ENCODE results near the gene FADS2. TPM values are rescaled to one million over a fixed set of nuclear protein-coding genes. Genes with fewer than 3 reads are reported as not detected.

FADS2 gene
- total and polyA plus RNA-seq, 10 of the 15 experiments (the other 5 are each of a cell fraction or from before 2014, with no cell fraction given) = 3.3 to 313 (median 149) TPM

- no peak for TF ChIP-seq SUZ12 (IDR thresholded peaks at IDR 0.05; ENCODE audit: unreplicated experiment)
- TF ChIP-seq, protein P1, sequence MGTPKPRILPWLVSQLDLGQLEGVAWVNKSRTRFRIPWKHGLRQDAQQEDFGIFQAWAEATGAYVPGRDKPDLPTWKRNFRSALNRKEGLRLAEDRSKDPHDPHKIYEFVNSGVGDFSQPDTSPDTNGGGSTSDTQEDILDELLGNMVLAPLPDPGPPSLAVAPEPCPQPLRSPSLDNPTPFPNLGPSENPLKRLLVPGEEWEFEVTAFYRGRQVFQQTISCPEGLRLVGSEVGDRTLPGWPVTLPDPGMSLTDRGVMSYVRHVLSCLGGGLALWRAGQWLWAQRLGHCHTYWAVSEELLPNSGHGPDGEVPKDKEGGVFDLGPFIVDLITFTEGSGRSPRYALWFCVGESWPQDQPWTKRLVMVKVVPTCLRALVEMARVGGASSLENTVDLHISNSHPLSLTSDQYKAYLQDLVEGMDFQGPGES (IDR thresholded peaks at IDR 0.05) = no peak
- TF ChIP-seq, protein P2, sequence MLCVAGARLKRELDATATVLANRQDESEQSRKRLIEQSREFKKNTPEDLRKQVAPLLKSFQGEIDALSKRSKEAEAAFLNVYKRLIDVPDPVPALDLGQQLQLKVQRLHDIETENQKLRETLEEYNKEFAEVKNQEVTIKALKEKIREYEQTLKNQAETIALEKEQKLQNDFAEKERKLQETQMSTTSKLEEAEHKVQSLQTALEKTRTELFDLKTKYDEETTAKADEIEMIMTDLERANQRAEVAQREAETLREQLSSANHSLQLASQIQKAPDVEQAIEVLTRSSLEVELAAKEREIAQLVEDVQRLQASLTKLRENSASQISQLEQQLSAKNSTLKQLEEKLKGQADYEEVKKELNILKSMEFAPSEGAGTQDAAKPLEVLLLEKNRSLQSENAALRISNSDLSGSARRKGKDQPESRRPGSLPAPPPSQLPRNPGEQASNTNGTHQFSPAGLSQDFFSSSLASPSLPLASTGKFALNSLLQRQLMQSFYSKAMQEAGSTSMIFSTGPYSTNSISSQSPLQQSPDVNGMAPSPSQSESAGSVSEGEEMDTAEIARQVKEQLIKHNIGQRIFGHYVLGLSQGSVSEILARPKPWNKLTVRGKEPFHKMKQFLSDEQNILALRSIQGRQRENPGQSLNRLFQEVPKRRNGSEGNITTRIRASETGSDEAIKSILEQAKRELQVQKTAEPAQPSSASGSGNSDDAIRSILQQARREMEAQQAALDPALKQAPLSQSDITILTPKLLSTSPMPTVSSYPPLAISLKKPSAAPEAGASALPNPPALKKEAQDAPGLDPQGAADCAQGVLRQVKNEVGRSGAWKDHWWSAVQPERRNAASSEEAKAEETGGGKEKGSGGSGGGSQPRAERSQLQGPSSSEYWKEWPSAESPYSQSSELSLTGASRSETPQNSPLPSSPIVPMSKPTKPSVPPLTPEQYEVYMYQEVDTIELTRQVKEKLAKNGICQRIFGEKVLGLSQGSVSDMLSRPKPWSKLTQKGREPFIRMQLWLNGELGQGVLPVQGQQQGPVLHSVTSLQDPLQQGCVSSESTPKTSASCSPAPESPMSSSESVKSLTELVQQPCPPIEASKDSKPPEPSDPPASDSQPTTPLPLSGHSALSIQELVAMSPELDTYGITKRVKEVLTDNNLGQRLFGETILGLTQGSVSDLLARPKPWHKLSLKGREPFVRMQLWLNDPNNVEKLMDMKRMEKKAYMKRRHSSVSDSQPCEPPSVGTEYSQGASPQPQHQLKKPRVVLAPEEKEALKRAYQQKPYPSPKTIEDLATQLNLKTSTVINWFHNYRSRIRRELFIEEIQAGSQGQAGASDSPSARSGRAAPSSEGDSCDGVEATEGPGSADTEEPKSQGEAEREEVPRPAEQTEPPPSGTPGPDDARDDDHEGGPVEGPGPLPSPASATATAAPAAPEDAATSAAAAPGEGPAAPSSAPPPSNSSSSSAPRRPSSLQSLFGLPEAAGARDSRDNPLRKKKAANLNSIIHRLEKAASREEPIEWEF (IDR thresholded peaks at IDR 0.05; ENCODE audit: insufficient replicate concordance, low read depth, low read length) = no peak
- no peak for TF ChIP-seq NRF1 (conservative IDR thresholded peaks at IDR 0.05; ENCODE audit: low read depth, low read length)
- TF ChIP-seq RELB (IDR thresholded peaks at IDR 0.05; ENCODE audit: low read depth) = no peak
- no peak for TF ChIP-seq EP300 (IDR thresholded peaks at IDR 0.05; ENCODE audit: borderline replicate concordance in 1 of 2, control insufficient read depth in 1 of 2, low read depth in 2 of 2, low read length in 2 of 2)
- TF ChIP-seq, protein P3, sequence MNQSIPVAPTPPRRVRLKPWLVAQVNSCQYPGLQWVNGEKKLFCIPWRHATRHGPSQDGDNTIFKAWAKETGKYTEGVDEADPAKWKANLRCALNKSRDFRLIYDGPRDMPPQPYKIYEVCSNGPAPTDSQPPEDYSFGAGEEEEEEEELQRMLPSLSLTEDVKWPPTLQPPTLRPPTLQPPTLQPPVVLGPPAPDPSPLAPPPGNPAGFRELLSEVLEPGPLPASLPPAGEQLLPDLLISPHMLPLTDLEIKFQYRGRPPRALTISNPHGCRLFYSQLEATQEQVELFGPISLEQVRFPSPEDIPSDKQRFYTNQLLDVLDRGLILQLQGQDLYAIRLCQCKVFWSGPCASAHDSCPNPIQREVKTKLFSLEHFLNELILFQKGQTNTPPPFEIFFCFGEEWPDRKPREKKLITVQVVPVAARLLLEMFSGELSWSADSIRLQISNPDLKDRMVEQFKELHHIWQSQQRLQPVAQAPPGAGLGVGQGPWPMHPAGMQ (IDR thresholded peaks at IDR 0.05; ENCODE audit: borderline replicate concordance) = no peak
- TF ChIP-seq MYC (IDR thresholded peaks at IDR 0.05; ENCODE audit: insufficient read depth, insufficient read length, insufficient replicate concordance, low read length, severe bottlenecking) = no peak
Observed at GRCh38 chr11:61803889-61804647, 24.0 kb upstream of the FADS2 start (continued).

All from GM12878 (cell line).